IMR-90 (cell line): Measurements from ENCODE around the gene PALMD. TPM values are rescaled to one million over a fixed set of nuclear protein-coding genes. Genes with fewer than 3 reads are reported as not detected.

Experiments used
- ATAC-seq: fragments of 200-7000 bp; cut with Tn5 transposase; 2 replicates; pipeline ENCODE4 v1.9.1; 2020; ENCODE audit warnings: low read depth, mild to moderate bottlenecking, moderate library complexity
- Bru-seq: library from RNA; stranded (reverse); fragments of 400-500 nt; gene quantifications from one replicate; lab custom pipeline; 2021; lab: Mats Ljungman, UMichigan
- BruChase-seq, 2 experiments: library from RNA; stranded (reverse); fragments of 400-500 nt; gene quantifications; one replicate each; lab custom pipeline; 2021; lab: Mats Ljungman, UMichigan
- BruUV-seq: library from RNA; stranded (reverse); fragments of 400-500 nt; replicated peaks from 2 replicates; lab custom pipeline; 2021; lab: Mats Ljungman, UMichigan
- CTCF ChIA-PET: fragments of 300-600 bp; formaldehyde crosslinking; extraction: SDS; loops from one replicate; lab custom pipeline; 2021; ENCODE audit warnings: antibody characterized with exemption; lab: Yijun Ruan, JAX
- POLR2A ChIA-PET: fragments of 300-600 bp; sonication (Branson Sonifier 250); formaldehyde crosslinking; loops from one replicate; lab custom pipeline; 2022; ENCODE audit warnings: antibody characterized with exemption; ENCODE audit not compliant: unreplicated experiment; lab: Charles Lee
- DNase-seq: peaks from one replicate; pipeline ENCODE4 v3.0.0; 2013
- H2AFZ ChIP-seq: replicated peaks from 2 replicates; pipeline ENCODE3; 2013; ENCODE audit warnings: low read length, mild to moderate bottlenecking; ENCODE audit not compliant: poor library complexity
- H2AK5ac ChIP-seq: 2 replicates; pipeline ENCODE4 v1.6.1; 2013; ENCODE audit warnings: low read depth, low read length, inconsistent platforms
- H2AK9ac ChIP-seq: replicated peaks from 2 replicates; pipeline ENCODE3; 2013; ENCODE audit warnings: mild to moderate bottlenecking, low read depth, low read length, moderate library complexity; ENCODE audit not compliant: poor library complexity
- H2BK120ac ChIP-seq: 2 replicates; pipeline ENCODE4 v1.6.1; 2013; ENCODE audit warnings: low read depth, low read length, inconsistent platforms
- H2BK15ac ChIP-seq: 3 replicates; pipeline ENCODE4 v1.6.1; 2013; ENCODE audit warnings: low read depth, low read length, inconsistent platforms
- H2BK20ac ChIP-seq: 2 replicates; pipeline ENCODE4 v1.6.1; 2013; ENCODE audit warnings: low read depth, mild to moderate bottlenecking, inconsistent platforms, low read length, moderate library complexity
- H2BK5ac ChIP-seq: 2 replicates; pipeline ENCODE4 v1.6.1; 2013; ENCODE audit warnings: mild to moderate bottlenecking, low read depth, low read length, inconsistent platforms; ENCODE audit not compliant: poor library complexity, severe bottlenecking
- H3K14ac ChIP-seq: replicated peaks from 2 replicates; pipeline ENCODE4 v1.6.1; 2013; ENCODE audit warnings: low read depth, low read length, inconsistent platforms
- H3K18ac ChIP-seq: 2 replicates; pipeline ENCODE4 v1.6.1; 2013; ENCODE audit warnings: low read depth, low read length, control low read depth
- H3K23ac ChIP-seq: 2 replicates; pipeline ENCODE4 v1.6.1; 2013; ENCODE audit warnings: low read depth, low read length, inconsistent platforms
- H3K27ac ChIP-seq: 2 replicates; pipeline ENCODE4 v1.5.1; 2013; ENCODE audit warnings: mild to moderate bottlenecking, control low read depth, low read length; ENCODE audit not compliant: insufficient read depth
- H3K27me3 ChIP-seq: 2 replicates; pipeline ENCODE4 v1.6.1; 2013; ENCODE audit warnings: low read length; ENCODE audit not compliant: control insufficient read depth, insufficient read depth
- H3K36me3 ChIP-seq: 2 replicates; pipeline ENCODE4 v1.6.1; 2013; ENCODE audit warnings: low read length, mixed read lengths; ENCODE audit not compliant: control insufficient read depth, insufficient read depth
- H3K4ac ChIP-seq: 2 replicates; pipeline ENCODE4 v1.6.1; 2013; ENCODE audit warnings: low read depth, low read length, inconsistent platforms
- H3K4me1 ChIP-seq: 2 replicates; pipeline ENCODE4 v1.6.1; 2013; ENCODE audit warnings: low read length, mixed read lengths; ENCODE audit not compliant: control insufficient read depth, insufficient read depth
- H3K4me2 ChIP-seq: 2 replicates; pipeline ENCODE4 v1.6.1; 2013; ENCODE audit warnings: low read depth, mild to moderate bottlenecking, control low read depth, low read length, moderate library complexity
- H3K4me3 ChIP-seq: 2 replicates; pipeline ENCODE4 v1.5.1; 2013; ENCODE audit warnings: low read depth, mild to moderate bottlenecking, control low read depth, low read length, moderate library complexity; ENCODE audit not compliant: insufficient read depth
- H3K56ac ChIP-seq: 2 replicates; pipeline ENCODE4 v1.6.1; 2013; ENCODE audit warnings: low read length, inconsistent platforms; ENCODE audit not compliant: insufficient read depth; ENCODE audit errors: extremely low read depth
- H3K79me1 ChIP-seq, 2 experiments: 2 replicates each; pipeline ENCODE4 v1.6.1; 2013; ENCODE audit warnings: low read length in 2 of 2, inconsistent platforms in 1 of 2, low read depth in 1 of 2
- H3K9ac ChIP-seq: 2 replicates; pipeline ENCODE4 v1.6.1; 2013; ENCODE audit warnings: low read depth, low read length, control low read depth
- H3K9me1 ChIP-seq: 2 replicates; pipeline ENCODE4 v1.6.1; 2013; ENCODE audit warnings: low read length, inconsistent platforms; ENCODE audit not compliant: insufficient read depth
- H3K9me3 ChIP-seq: 2 replicates; pipeline ENCODE4 v1.6.1; 2013; ENCODE audit warnings: low read length; ENCODE audit not compliant: control insufficient read depth, insufficient read depth
- H4K20me1 ChIP-seq: 2 replicates; pipeline ENCODE4 v1.6.1; 2013; ENCODE audit warnings: low read length, inconsistent platforms; ENCODE audit not compliant: insufficient read depth
- H4K5ac ChIP-seq: 2 replicates; pipeline ENCODE4 v1.6.1; 2013; ENCODE audit warnings: mild to moderate bottlenecking, low read depth, low read length, control low read depth
- H4K8ac ChIP-seq, 2 experiments: 2 replicates each; pipeline ENCODE4 v1.6.1; 2013; ENCODE audit warnings: low read depth in 2 of 2, low read length in 2 of 2, control low read depth in 1 of 2, inconsistent platforms in 1 of 2
- H4K91ac ChIP-seq: 2 replicates; pipeline ENCODE4 v1.6.1; 2013; ENCODE audit warnings: low read depth, low read length, inconsistent platforms; ENCODE audit not compliant: insufficient read depth
- BHLHE40 ChIP-seq: fragments of 150-350 bp; IDR thresholded peaks from 2 replicates; pipeline ENCODE4 v1.6.1; 2016; ENCODE audit warnings: mild to moderate bottlenecking, low read depth, low read length
- CEBPB ChIP-seq: IDR thresholded peaks from 2 replicates; pipeline ENCODE4 v1.6.1; 2012; ENCODE audit warnings: low read depth, low read length, improper control_type of control experiment
- CHD1 ChIP-seq: IDR thresholded peaks from 2 replicates; pipeline ENCODE4 v1.6.1; 2012; ENCODE audit warnings: low read depth, low read length, improper control_type of control experiment
- FOS ChIP-seq: fragments of 150-350 bp; IDR thresholded peaks from 2 replicates; pipeline ENCODE4 v1.6.1; 2016; ENCODE audit warnings: low read depth, low read length
- MAZ ChIP-seq: IDR thresholded peaks from 2 replicates; pipeline ENCODE4 v1.6.1; 2012; ENCODE audit warnings: low read depth, mild to moderate bottlenecking, low read length, improper control_type of control experiment, moderate library complexity, borderline replicate concordance
- MXI1 ChIP-seq: IDR thresholded peaks from 2 replicates; pipeline ENCODE4 v1.6.1; 2012; ENCODE audit warnings: low read depth, mild to moderate bottlenecking, low read length, moderate library complexity, borderline replicate concordance
- NFE2L2 ChIP-seq: fragments of 150-350 bp; IDR thresholded peaks from 2 replicates; pipeline ENCODE4 v1.6.1; 2016; ENCODE audit warnings: low read depth, mild to moderate bottlenecking, low read length
- RAD21 ChIP-seq: IDR thresholded peaks from 2 replicates; pipeline ENCODE4 v1.6.1; 2012; ENCODE audit warnings: low read length, improper control_type of control experiment
- RCOR1 ChIP-seq: IDR thresholded peaks from 2 replicates; pipeline ENCODE4 v1.6.1; 2012; ENCODE audit warnings: mild to moderate bottlenecking, low read length, improper control_type of control experiment; ENCODE audit not compliant: insufficient replicate concordance
- RFX5 ChIP-seq: IDR thresholded peaks from 2 replicates; pipeline ENCODE4 v1.8.0; 2012; ENCODE audit warnings: low read depth, mild to moderate bottlenecking, low read length, moderate library complexity
- WGBS, 2 experiments: methylation state at CpG; one replicate each; pipeline versions ENCODE4 v1.1.5 to v1.1.7; 2013; ENCODE audit warnings: missing lambda C conversion rate in 2 of 2; ENCODE audit not compliant: insufficient read length in 1 of 2; ENCODE audit errors: extremely low coverage in 2 of 2; 5-methylcytosine and 5-hydroxymethylcytosine counted together
- dilution Hi-C: fragments of 300-500 bp; cut with HindIII; formaldehyde crosslinking; loops from one replicate; pipeline ENCODE4 v1.14.3; 2018; ENCODE audit warnings: low sequenced_read_pairs; ENCODE audit not compliant: unreplicated experiment
- in situ Hi-C: fragments of 300-500 bp; cut with MboI; formaldehyde crosslinking; loops from 3 replicates; pipeline ENCODE4 v1.14.3; 2019; ENCODE audit warnings: low sequenced_read_pairs, inconsistent platforms, mixed read lengths
- intact Hi-C: fragments of 100-400 bp; cut with micrococcal nuclease; formaldehyde crosslinking; loops from 2 replicates; pipeline ENCODE4 v1.10.0; 2022
- long read RNA-seq: library from polyadenylated mRNA; unstranded; transcript quantifications from one replicate; pipeline ENCODE4 v2.0.0, GENCODE V29; 2021; ENCODE audit not compliant: unreplicated experiment
- polyA plus RNA-seq, 3 experiments: library from polyadenylated mRNA; depleted of rRNA; stranded (reverse); fragments of >200 nt; gene quantifications; 2 replicates each; pipeline ENCODE4 v1.2.3, GENCODE V29; 2012; ENCODE audit warnings: low replicate concordance in 1 of 3
- total RNA-seq: library from RNA; depleted of rRNA; stranded (reverse); fragments of >200 nt; gene quantifications from 2 replicates; pipeline ENCODE4 v1.2.3, GENCODE V29; 2012; rRNA removed
- TF ChIP-seq, protein P1 (sequence below): conservative IDR thresholded peaks from 2 replicates; pipeline ENCODE4 v1.5.1; 2012; ENCODE audit warnings: mild to moderate bottlenecking, low read depth, low read length, improper control_type of control experiment

PALMD gene, protein sequence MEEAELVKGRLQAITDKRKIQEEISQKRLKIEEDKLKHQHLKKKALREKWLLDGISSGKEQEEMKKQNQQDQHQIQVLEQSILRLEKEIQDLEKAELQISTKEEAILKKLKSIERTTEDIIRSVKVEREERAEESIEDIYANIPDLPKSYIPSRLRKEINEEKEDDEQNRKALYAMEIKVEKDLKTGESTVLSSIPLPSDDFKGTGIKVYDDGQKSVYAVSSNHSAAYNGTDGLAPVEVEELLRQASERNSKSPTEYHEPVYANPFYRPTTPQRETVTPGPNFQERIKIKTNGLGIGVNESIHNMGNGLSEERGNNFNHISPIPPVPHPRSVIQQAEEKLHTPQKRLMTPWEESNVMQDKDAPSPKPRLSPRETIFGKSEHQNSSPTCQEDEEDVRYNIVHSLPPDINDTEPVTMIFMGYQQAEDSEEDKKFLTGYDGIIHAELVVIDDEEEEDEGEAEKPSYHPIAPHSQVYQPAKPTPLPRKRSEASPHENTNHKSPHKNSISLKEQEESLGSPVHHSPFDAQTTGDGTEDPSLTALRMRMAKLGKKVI
- total RNA-seq, result 0.72 and 1.1 TPM in 2 replicates
- polyA plus RNA-seq (2012; rRNA removed), result 0.34 and 0.51 TPM in 2 replicates
- polyA plus RNA-seq (2012; cell fraction: cytosol; rRNA removed), result 0.08 and 0.11 TPM in 2 replicates
- polyA plus RNA-seq (2012; cell fraction: nucleus; rRNA removed; ENCODE audit: low replicate concordance), result 0.14 and 1.2 TPM in 2 replicates
- Bru-seq, nascent RNA, result percentile 26 among the genes with signal in this experiment
- percentile 15 among the genes with signal in this experiment for BruChase-seq, experiment 1, labeled RNA remaining after a 6-hour chase
- percentile 14 among the genes with signal in this experiment for BruChase-seq, experiment 2, labeled RNA remaining after a 2-hour chase
- long read RNA-seq, result 0 reads

DNA sequence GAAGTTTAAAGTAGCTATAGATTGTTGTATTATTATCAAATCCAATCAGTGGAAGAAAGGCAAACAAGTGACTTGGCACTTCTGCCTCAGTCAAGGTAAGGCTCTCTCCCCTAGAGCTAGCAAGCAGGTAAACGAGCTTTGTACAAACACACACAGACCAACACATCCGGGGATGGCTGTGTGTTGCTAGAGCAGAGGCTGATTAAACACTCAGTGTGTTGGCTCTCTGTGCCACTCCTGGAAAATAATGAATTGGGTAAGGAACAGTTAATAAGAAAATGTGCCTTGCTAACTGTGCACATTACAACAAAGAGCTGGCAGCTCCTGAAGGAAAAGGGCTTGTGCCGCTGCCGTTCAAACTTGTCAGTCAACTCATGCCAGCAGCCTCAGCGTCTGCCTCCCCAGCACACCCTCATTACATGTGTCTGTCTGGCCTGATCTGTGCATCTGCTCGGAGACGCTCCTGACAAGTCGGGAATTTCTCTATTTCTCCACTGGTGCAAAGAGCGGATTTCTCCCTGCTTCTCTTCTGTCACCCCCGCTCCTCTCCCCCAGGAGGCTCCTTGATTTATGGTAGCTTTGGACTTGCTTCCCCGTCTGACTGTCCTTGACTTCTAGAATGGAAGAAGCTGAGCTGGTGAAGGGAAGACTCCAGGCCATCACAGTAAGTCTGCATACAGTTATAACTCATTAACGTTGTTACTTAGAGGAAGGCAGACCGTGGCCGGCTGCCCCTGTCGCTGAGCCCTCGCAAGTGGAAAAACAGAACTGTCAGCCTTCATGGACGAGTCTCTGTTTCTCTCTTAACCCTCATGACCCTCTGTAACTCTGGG is at the start of gene PALMD:
PALMD (plus strand) TSS at position 415 of the 833 bp plus-strand sequence; CDS start at position 620, 205 bp downstream.
- 24% methylated on average over 2 of the region's 17 CpGs; no CpG with 5 or more reads in 1 of the 2 experiments for WGBS, 2 experiments
- peak within 1 kb of the TSS; percentile 10; the same call in 1 of the 2 replicates for H3K4me3 ChIP-seq
- in situ Hi-C loops, result no loop called here
- peak within 1 kb of the TSS; percentile 77 for H3K18ac ChIP-seq
- peak within 1 kb of the TSS; percentile 84 for H3K4me2 ChIP-seq
- peaks cover 4% of the 10 kb centered on the region; the same call in 1 of the 2 replicates for H3K9me1 ChIP-seq
- H2AK5ac ChIP-seq, result 0 out of 2 replicates have a peak within 1 kb of the TSS, but pooled peaks have one; percentile 30
- no peaks in the 10 kb centered on the region for H3K9me3 ChIP-seq
- no peak within 1 kb of the TSS for H2AK9ac ChIP-seq
- no peaks in the 10 kb centered on the region for H4K20me1 ChIP-seq
- POLR2A ChIA-PET, result no interaction called here
- peak; percentile 64 for ATAC-seq
- peak; percentile 15 for DNase-seq
- H2BK20ac ChIP-seq, result peak within 1 kb of the TSS; percentile 57
- peak within 1 kb of the TSS; percentile 49 for H2AFZ ChIP-seq
- no peak within 1 kb of the TSS for H2BK5ac ChIP-seq
- H3K4me1 ChIP-seq, result peaks cover 14% of the 10 kb centered on the region
- peak within 1 kb of the TSS; percentile 33; the same call in 1 of the 2 replicates for H3K27ac ChIP-seq
- dilution Hi-C loops, result no loop called here
- H4K8ac ChIP-seq, result peak within 1 kb of the TSS; percentile 23 to 41; a peak in 1 of 4 replicates
- CTCF ChIA-PET, result interaction anchor here (0.8 to 1.3 kb wide), 4 partner anchors 9 to 119 kb away, joined by 3 to 4 read pairs (median 3); no protein-coding TSS in a partner anchor
- peak within 1 kb of the TSS; percentile 5 for H4K5ac ChIP-seq
- BruUV-seq, result no TSS peak
- 0 out of 2 replicates have a peak within 1 kb of the TSS, but pooled peaks have one; percentile 32 for H3K56ac ChIP-seq
- H3K36me3 ChIP-seq, result no peaks in the 10 kb centered on the region
- H3K23ac ChIP-seq, result peak within 1 kb of the TSS; percentile 41
- H3K4ac ChIP-seq, result peak within 1 kb of the TSS; percentile 31
- H2BK15ac ChIP-seq, result peak within 1 kb of the TSS; percentile 31; the same call in 1 of the 3 replicates
- no peaks in the 10 kb centered on the region for H3K79me1 ChIP-seq
- intact Hi-C loops, result no loop called here
- peak within 1 kb of the TSS; percentile 34; the same call in 1 of the 2 replicates for H4K91ac ChIP-seq
- peak within 1 kb of the TSS; percentile 57 for H3K9ac ChIP-seq
- H3K14ac ChIP-seq, result peak within 1 kb of the TSS; percentile 20; the same call in 1 of the 2 replicates
- H2BK120ac ChIP-seq, result peak within 1 kb of the TSS; percentile 48
- H3K27me3 ChIP-seq, result no peaks in the 10 kb centered on the region
- TF ChIP-seq FOS (no peak), CHD1 (no peak), NFE2L2 (no peak), MAZ (no peak), BHLHE40 (no peak), CEBPB (no peak), RAD21 (no peak), MXI1 (no peak), RFX5 (no peak), RCOR1 (no peak)
- TF ChIP-seq, protein P1, sequence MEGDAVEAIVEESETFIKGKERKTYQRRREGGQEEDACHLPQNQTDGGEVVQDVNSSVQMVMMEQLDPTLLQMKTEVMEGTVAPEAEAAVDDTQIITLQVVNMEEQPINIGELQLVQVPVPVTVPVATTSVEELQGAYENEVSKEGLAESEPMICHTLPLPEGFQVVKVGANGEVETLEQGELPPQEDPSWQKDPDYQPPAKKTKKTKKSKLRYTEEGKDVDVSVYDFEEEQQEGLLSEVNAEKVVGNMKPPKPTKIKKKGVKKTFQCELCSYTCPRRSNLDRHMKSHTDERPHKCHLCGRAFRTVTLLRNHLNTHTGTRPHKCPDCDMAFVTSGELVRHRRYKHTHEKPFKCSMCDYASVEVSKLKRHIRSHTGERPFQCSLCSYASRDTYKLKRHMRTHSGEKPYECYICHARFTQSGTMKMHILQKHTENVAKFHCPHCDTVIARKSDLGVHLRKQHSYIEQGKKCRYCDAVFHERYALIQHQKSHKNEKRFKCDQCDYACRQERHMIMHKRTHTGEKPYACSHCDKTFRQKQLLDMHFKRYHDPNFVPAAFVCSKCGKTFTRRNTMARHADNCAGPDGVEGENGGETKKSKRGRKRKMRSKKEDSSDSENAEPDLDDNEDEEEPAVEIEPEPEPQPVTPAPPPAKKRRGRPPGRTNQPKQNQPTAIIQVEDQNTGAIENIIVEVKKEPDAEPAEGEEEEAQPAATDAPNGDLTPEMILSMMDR, result no peak
